HepG2 (cell line): ENCODE measurements around the gene SLC4A5.

Experiments
- EZH2 ChIP-seq: conservative IDR thresholded peaks from 2 replicates; pipeline ENCODE4 v1.6.1; 2012; ENCODE audit warnings: mild to moderate bottlenecking, low read depth, low read length, moderate library complexity
- MTA3 ChIP-seq: sonication (generic); formaldehyde crosslinking; IDR thresholded peaks from 2 replicates; pipeline ENCODE4 v1.4.0; 2020; ENCODE audit warnings: missing genetic modification reagents
- NR2F1 ChIP-seq, 2 experiments: fragments of 450-650 bp in 1 of 2; formaldehyde crosslinking in 1 of 2; IDR thresholded peaks; 2 replicates each; pipeline versions ENCODE4 v1.5.0 to v1.6.1; 2016 to 2020; ENCODE audit warnings: mild to moderate bottlenecking in 1 of 2, missing compliant biosample characterization in 1 of 2, missing genetic modification reagents in 1 of 2, moderate library complexity in 1 of 2
- PHF8 ChIP-seq: sonication (generic); formaldehyde crosslinking; IDR thresholded peaks from 2 replicates; pipeline ENCODE4 v1.5.0; 2020; ENCODE audit warnings: missing genetic modification reagents
- POLR2A ChIP-seq, 2 experiments: IDR thresholded peaks; 2 replicates each; pipeline ENCODE4 v1.6.1; 2011; ENCODE audit warnings: low read depth in 2 of 2, low read length in 2 of 2, mild to moderate bottlenecking in 1 of 2, moderate library complexity in 1 of 2; ENCODE audit not compliant: insufficient read depth in 1 of 2
- TAF1 ChIP-seq: sonication (generic); formaldehyde crosslinking; IDR thresholded peaks from 2 replicates; pipeline ENCODE4 v1.4.0; 2020; ENCODE audit warnings: missing genetic modification reagents
- TF ChIP-seq, protein P1 (sequence below): sonication (generic); formaldehyde crosslinking; IDR thresholded peaks from 2 replicates; pipeline ENCODE4 v1.5.0; 2020; ENCODE audit warnings: missing genetic modification reagents
- TF ChIP-seq, protein P2 (sequence below): sonication (generic); formaldehyde crosslinking; IDR thresholded peaks from 2 replicates; pipeline ENCODE4 v1.5.0; 2020; ENCODE audit warnings: mild to moderate bottlenecking, missing genetic modification reagents, moderate library complexity
- TF ChIP-seq, protein P3 (sequence below): sonication (generic); formaldehyde crosslinking; IDR thresholded peaks from 2 replicates; pipeline ENCODE4 v1.4.0; 2020; ENCODE audit warnings: missing genetic modification reagents
- TF ChIP-seq, protein P4 (sequence below): sonication (generic); formaldehyde crosslinking; IDR thresholded peaks from 2 replicates; pipeline ENCODE4 v1.8.0; 2022; ENCODE audit warnings: mild to moderate bottlenecking, missing genetic modification reagents, borderline replicate concordance

DNA sequence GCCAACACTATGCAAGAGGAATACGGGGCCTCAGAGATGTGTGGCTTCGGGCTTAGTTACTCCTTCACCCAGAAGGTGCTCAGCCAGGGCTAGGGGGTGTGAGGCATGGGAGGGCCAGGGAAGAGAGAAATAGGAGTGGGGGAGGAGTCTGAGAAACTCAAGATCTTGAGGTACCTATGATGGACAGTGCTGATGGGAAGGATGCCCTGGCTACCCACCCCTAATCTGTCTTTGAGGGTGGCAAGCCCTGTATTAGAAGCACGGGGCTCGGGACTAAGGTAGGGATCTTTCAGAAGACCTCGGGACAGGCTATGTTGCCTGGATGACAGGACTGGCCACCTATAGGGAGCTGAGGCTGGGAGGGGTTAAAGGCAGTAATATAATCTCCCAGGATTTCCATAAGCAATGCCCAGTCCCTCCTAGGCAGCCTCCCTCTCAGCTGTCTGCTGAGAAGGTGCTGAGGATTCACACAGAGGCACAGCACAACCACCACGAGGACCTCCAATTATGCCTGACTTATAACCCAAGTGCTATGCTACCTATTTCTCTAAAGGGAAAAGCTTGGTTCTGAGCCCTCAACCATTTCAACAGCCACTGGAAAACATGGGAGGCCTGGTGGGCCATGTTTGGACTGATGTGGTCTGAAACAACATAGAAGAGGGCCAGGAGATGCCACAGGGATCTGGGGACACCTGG lies 121.5 kb downstream of the SLC4A5 start:
- TF ChIP-seq TAF1: no peak
- no peak for TF ChIP-seq PHF8 (CRISPR knock-in tag)
- TF ChIP-seq, protein P1, sequence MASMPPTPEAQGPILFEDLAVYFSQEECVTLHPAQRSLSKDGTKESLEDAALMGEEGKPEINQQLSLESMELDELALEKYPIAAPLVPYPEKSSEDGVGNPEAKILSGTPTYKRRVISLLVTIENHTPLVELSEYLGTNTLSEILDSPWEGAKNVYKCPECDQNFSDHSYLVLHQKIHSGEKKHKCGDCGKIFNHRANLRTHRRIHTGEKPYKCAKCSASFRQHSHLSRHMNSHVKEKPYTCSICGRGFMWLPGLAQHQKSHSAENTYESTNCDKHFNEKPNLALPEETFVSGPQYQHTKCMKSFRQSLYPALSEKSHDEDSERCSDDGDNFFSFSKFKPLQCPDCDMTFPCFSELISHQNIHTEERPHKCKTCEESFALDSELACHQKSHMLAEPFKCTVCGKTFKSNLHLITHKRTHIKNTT (CRISPR knock-in tag): no peak
- TF ChIP-seq, protein P2, sequence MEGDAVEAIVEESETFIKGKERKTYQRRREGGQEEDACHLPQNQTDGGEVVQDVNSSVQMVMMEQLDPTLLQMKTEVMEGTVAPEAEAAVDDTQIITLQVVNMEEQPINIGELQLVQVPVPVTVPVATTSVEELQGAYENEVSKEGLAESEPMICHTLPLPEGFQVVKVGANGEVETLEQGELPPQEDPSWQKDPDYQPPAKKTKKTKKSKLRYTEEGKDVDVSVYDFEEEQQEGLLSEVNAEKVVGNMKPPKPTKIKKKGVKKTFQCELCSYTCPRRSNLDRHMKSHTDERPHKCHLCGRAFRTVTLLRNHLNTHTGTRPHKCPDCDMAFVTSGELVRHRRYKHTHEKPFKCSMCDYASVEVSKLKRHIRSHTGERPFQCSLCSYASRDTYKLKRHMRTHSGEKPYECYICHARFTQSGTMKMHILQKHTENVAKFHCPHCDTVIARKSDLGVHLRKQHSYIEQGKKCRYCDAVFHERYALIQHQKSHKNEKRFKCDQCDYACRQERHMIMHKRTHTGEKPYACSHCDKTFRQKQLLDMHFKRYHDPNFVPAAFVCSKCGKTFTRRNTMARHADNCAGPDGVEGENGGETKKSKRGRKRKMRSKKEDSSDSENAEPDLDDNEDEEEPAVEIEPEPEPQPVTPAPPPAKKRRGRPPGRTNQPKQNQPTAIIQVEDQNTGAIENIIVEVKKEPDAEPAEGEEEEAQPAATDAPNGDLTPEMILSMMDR (CRISPR knock-in tag): no peak
- no peak for TF ChIP-seq MTA3 (CRISPR knock-in tag)
- TF ChIP-seq, protein P3, sequence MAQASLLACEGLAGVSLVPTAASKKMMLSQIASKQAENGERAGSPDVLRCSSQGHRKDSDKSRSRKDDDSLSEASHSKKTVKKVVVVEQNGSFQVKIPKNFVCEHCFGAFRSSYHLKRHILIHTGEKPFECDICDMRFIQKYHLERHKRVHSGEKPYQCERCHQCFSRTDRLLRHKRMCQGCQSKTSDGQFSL (CRISPR knock-in tag): no peak
- no peak for TF ChIP-seq NR2F1 (CRISPR knock-in tag; IDR thresholded peaks at IDR 0.05)
- TF ChIP-seq EZH2: no peak
- TF ChIP-seq, protein P4, sequence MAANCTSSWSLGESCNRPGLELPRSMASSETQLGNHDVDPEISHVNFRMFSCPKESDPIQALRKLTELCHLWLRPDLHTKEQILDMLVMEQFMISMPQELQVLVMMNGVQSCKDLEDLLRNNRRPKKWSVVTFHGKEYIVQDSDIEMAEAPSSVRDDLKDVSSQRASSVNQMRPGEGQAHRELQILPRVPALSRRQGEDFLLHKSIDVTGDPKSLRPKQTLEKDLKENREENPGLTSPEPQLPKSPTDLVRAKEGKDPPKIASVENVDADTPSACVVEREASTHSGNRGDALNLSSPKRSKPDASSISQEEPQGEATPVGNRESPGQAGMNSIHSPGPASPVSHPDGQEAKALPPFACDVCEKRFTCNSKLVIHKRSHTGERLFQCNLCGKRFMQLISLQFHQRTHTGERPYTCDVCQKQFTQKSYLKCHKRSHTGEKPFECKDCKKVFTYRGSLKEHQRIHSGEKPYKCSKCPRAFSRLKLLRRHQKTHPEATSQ (CRISPR knock-in tag): no peak
- TF ChIP-seq POLR2A (IDR thresholded peaks at IDR 0.05; ENCODE audit: insufficient read depth in 1 of 2, low read depth in 2 of 2, low read length in 2 of 2): no peak
